K562 (cell line): ENCODE data around the gene FBXO36. TPM values are rescaled to one million over a fixed set of nuclear protein-coding genes. Genes with fewer than 3 reads are reported as not detected.

Experiments used
- ADNP ChIP-seq: fragments of 200-800 bp; sonication (Bioruptor generic); IDR thresholded peaks from 2 replicates; pipeline ENCODE4 v1.6.1; 2016; ENCODE audit warnings: missing genetic modification characterization, missing compliant biosample characterization
- C11orf30 ChIP-seq: fragments of 450-650 bp; IDR thresholded peaks from 2 replicates; pipeline ENCODE4 v1.6.1; 2016; ENCODE audit warnings: low read depth, mild to moderate bottlenecking
- CTBP1 ChIP-seq: fragments of 450-650 bp; IDR thresholded peaks from 2 replicates; pipeline ENCODE4 v1.6.1; 2016; ENCODE audit warnings: borderline replicate concordance
- E2F6 ChIP-seq, 2 experiments: IDR thresholded peaks; 2 replicates each; pipeline ENCODE4 v1.6.1; 2011; ENCODE audit warnings: borderline replicate concordance in 1 of 2, control low read depth in 1 of 2, low read depth in 1 of 2, low read length in 1 of 2, mild to moderate bottlenecking in 1 of 2, mixed read lengths in 1 of 2, moderate library complexity in 1 of 2; ENCODE audit not compliant: insufficient read depth in 1 of 2, insufficient read length in 1 of 2, poor library complexity in 1 of 2, severe bottlenecking in 1 of 2; ENCODE audit errors: extremely low read depth in 1 of 2
- ESRRA ChIP-seq: fragments of 450-650 bp; IDR thresholded peaks from 2 replicates; pipeline ENCODE4 v1.6.1; 2014; ENCODE audit warnings: low read depth, mild to moderate bottlenecking, moderate library complexity, borderline replicate concordance
- FIP1L1 ChIP-seq: fragments of 200-400 bp; formaldehyde crosslinking; IDR thresholded peaks from 2 replicates; pipeline ENCODE4 v1.6.1; 2018; ENCODE audit warnings: mild to moderate bottlenecking, low read depth, low read length; ENCODE audit not compliant: poor library complexity, severe bottlenecking
- IRF9 ChIP-seq: fragments of 450-650 bp; IDR thresholded peaks from 2 replicates; pipeline ENCODE4 v1.6.1; 2016; ENCODE audit warnings: missing biosample characterization, missing genetic modification characterization
- LCOR ChIP-seq: sonication (generic); formaldehyde crosslinking; IDR thresholded peaks from 2 replicates; pipeline ENCODE4 v1.8.0; 2022; ENCODE audit warnings: mild to moderate bottlenecking, missing genetic modification reagents
- MAFG ChIP-seq: fragments of 450-650 bp; conservative IDR thresholded peaks from 2 replicates; pipeline ENCODE4 v1.6.1; 2016; ENCODE audit warnings: missing genetic modification characterization, missing compliant biosample characterization
- MNT ChIP-seq, 2 experiments: fragments of 450-650 bp; conservative IDR thresholded peaks; 2 replicates each; pipeline ENCODE4 v1.6.1; 2017; ENCODE audit warnings: mild to moderate bottlenecking in 2 of 2, moderate library complexity in 2 of 2
- NCOA6 ChIP-seq: fragments of 450-650 bp; IDR thresholded peaks from 2 replicates; pipeline ENCODE4 v1.6.1; 2017; ENCODE audit warnings: mild to moderate bottlenecking
- NFIX ChIP-seq: fragments of 250-450 bp; sonication (Bioruptor Pico); IDR thresholded peaks from 2 replicates; pipeline ENCODE4 v1.4.0; 2020; ENCODE audit warnings: low read depth, mild to moderate bottlenecking, moderate library complexity
- NFYB ChIP-seq: IDR thresholded peaks from 2 replicates; pipeline ENCODE4 v1.6.1; 2011; ENCODE audit warnings: mild to moderate bottlenecking, moderate library complexity; ENCODE audit not compliant: insufficient read length; ENCODE audit errors: extremely low read depth
- PML ChIP-seq: IDR thresholded peaks from 2 replicates; pipeline ENCODE4 v1.6.1; 2012; ENCODE audit warnings: low read length, inconsistent platforms
- POLR2AphosphoS2 ChIP-seq: IDR thresholded peaks from 2 replicates; pipeline ENCODE4 v1.6.1; 2012; ENCODE audit warnings: low read length, improper control_type of control experiment
- SMARCA5 ChIP-seq: fragments of 450-650 bp; IDR thresholded peaks from 2 replicates; pipeline ENCODE4 v1.6.1; 2016
- ZBTB9 ChIP-seq: fragments of 450-650 bp; formaldehyde crosslinking; IDR thresholded peaks from 2 replicates; pipeline ENCODE4 v1.4.0; 2020; ENCODE audit warnings: mild to moderate bottlenecking, moderate library complexity
- ZNF830 ChIP-seq: fragments of 250-450 bp; sonication (Bioruptor Pico); IDR thresholded peaks from 2 replicates; pipeline ENCODE4 v1.5.0; 2021; ENCODE audit warnings: mild to moderate bottlenecking
- polyA plus RNA-seq, 8 experiments: library from polyadenylated mRNA; depleted of rRNA in 4 of 8; stranded (reverse) in 5 of 8; unstranded in 3 of 8; fragments of >200 nt; fragmentation: Nextera tagmentation in 2 of 8; fragmentation: Illumina TruSeq in 1 of 8; extraction: Ambion mirVana in 2 of 8; extraction: Trizol in 1 of 8; gene quantifications; 2 replicates each; pipeline versions ENCODE4 v1.2.1 to v1.2.3, GENCODE V29; 2011 to 2014; ENCODE audit warnings: inconsistent platforms in 1 of 8, missing spikeins in 1 of 8
- total RNA-seq, 7 experiments: library from RNA; depleted of rRNA in 6 of 7; stranded (reverse); fragments of >200 nt in 6 of 7; fragmentation: Illumina TruSeq in 2 of 7; extraction: Trizol in 2 of 7; gene quantifications; 2 replicates each; pipeline versions ENCODE4 v1.2.1 to v1.2.3, GENCODE V29; 2011 to 2021; ENCODE audit warnings: low replicate concordance in 1 of 7
- TF ChIP-seq, protein P1 (sequence below): fragments of 250-450 bp; sonication (Bioruptor Pico); IDR thresholded peaks from 2 replicates; pipeline ENCODE4 v1.8.0; 2022; ENCODE audit warnings: moderate library complexity, mild to moderate bottlenecking, inconsistent platforms

The FBXO36 gene
- total and polyA plus RNA-seq, 9 of the 15 experiments (the other 6 are each of a cell fraction or from before 2014, with no cell fraction given) = 0.40 to 0.91 (median 0.58) TPM

DNA sequence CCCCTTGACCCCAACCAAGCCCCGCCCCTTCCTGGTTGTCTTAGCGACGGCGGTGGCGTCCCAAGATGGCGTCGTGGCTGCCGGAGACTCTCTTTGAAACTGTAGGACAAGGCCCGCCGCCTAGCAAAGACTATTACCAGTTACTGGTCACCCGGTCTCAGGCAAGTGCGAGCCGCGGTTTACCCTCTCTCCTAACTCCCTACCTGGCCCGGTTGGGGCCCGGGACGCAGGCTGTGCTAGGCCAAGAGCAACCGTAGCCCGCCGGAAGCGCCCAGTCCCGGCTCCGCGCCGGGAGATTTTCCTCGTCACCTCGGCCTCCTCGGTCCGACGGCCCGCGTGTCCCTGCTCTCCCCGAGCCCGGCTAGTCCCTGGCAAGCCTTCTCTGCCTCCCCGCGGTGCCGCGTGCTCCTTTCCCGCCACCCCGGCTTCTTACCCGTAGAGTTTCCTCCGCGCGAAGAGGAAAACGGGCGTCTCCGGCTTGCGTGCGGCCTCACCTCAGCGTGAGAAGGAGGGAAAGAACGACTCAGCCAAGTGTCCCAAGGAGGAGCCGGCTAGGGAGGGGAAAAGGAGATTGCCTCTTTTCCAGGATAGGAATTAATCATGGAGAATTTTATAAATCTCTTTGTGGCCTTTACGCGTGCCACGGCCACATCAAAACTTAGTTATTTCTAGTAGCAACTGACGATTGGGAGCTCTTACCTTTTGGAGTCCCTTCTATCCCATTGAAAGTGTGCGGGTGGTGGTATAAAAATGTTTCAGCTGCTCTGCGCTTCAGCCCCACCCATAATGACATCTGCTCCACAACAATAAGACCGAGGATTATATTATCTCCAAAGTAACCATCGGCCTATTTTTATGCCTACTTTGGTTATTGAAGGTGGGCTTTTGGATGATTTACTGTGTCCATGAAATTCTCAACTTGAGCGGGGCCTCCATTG lies at the start of gene FBXO36 (continued):
- no peak for TF ChIP-seq IRF9 (tag)
- TF ChIP-seq SMARCA5 = no peak
- no peak for TF ChIP-seq ESRRA
- TF ChIP-seq ADNP = no peak
- peak; percentile 29; the same call in 1 of the 2 replicates for TF ChIP-seq NCOA6
- no peak for TF ChIP-seq PML
- TF ChIP-seq E2F6 (IDR thresholded peaks at IDR 0.05; ENCODE audit: borderline replicate concordance in 1 of 2, extremely low read depth in 1 of 2, insufficient read depth in 1 of 2, insufficient read length in 1 of 2, low read depth in 1 of 2, low read length in 1 of 2, poor library complexity in 1 of 2, severe bottlenecking in 1 of 2) = peak; percentile 51 to 91
- no peak for TF ChIP-seq NFYB
- TF ChIP-seq MNT (conservative IDR thresholded peaks at IDR 0.05) = peak; percentile 69 to 84
- TF ChIP-seq ZNF830 (CRISPR knock-in tag) = no peak
- TF ChIP-seq, protein P1, sequence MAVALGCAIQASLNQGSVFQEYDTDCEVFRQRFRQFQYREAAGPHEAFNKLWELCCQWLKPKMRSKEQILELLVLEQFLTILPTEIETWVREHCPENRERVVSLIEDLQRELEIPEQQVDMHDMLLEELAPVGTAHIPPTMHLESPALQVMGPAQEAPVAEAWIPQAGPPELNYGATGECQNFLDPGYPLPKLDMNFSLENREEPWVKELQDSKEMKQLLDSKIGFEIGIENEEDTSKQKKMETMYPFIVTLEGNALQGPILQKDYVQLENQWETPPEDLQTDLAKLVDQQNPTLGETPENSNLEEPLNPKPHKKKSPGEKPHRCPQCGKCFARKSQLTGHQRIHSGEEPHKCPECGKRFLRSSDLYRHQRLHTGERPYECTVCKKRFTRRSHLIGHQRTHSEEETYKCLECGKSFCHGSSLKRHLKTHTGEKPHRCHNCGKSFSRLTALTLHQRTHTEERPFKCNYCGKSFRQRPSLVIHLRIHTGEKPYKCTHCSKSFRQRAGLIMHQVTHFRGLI (CRISPR knock-in tag) = no peak
- TF ChIP-seq CTBP1 = 0 out of 2 replicates have a peak, but pooled peaks have one; percentile 5
- peak; percentile 53; the same call in 1 of the 2 replicates for TF ChIP-seq LCOR
- no peak for TF ChIP-seq POLR2AphosphoS2
- TF ChIP-seq MAFG (tag) = no peak
- TF ChIP-seq ZBTB9 (CRISPR knock-in tag) = no peak
- no peak for TF ChIP-seq FIP1L1
- TF ChIP-seq NFIX = no peak
- peak; percentile 23; the same call in 1 of the 2 replicates for TF ChIP-seq C11orf30
